MM.1S (cell line): ENCODE data around the gene MLKL.

Source experiments
- DNase-seq: peaks from one replicate; pipeline ENCODE4 v3.0.0-alpha.2; 2015
- H2AFZ ChIP-seq: fragments of 300-600 bp; sonication (generic); 2 replicates; pipeline ENCODE4 v1.6.0; 2016; ENCODE audit warnings: antibody characterized with exemption, low read length
- H3F3A ChIP-seq: fragments of 300-600 bp; sonication (generic); 2 replicates; pipeline ENCODE4 v1.6.1; 2016; ENCODE audit warnings: mild to moderate bottlenecking, antibody characterized with exemption, low read length, moderate library complexity, mixed read lengths; ENCODE audit not compliant: insufficient read depth
- H3K27ac ChIP-seq: fragments of 300-600 bp; sonication (generic); 2 replicates; pipeline ENCODE4 v1.5.1; 2016; ENCODE audit warnings: mild to moderate bottlenecking, low read length
- H3K27me3 ChIP-seq: fragments of 300-600 bp; sonication (generic); replicated peaks from 2 replicates; pipeline ENCODE4 v1.6.0; 2016; ENCODE audit warnings: low read length; ENCODE audit not compliant: insufficient read depth
- H3K36me3 ChIP-seq: fragments of 300-600 bp; sonication (generic); replicated peaks from 2 replicates; pipeline ENCODE4 v1.6.1; 2016; ENCODE audit warnings: mild to moderate bottlenecking, low read length, mixed read lengths; ENCODE audit not compliant: insufficient read depth
- H3K4me1 ChIP-seq: fragments of 300-600 bp; sonication (generic); 2 replicates; pipeline ENCODE4 v1.6.1; 2016; ENCODE audit warnings: low read length, mixed read lengths
- H3K4me2 ChIP-seq: fragments of 300-600 bp; sonication (generic); 2 replicates; pipeline ENCODE4 v1.6.0; 2016; ENCODE audit warnings: low read depth, low read length
- H3K4me3 ChIP-seq: fragments of 300-600 bp; sonication (generic); 2 replicates; pipeline ENCODE4 v1.5.1; 2016; ENCODE audit warnings: low read length, mixed read lengths
- H3K79me2 ChIP-seq: fragments of 300-600 bp; sonication (generic); 2 replicates; pipeline ENCODE4 v1.6.1; 2016; ENCODE audit warnings: mixed run types, low read length, mixed read lengths
- H3K9ac ChIP-seq: fragments of 300-600 bp; sonication (generic); 2 replicates; pipeline ENCODE4 v1.6.1; 2016; ENCODE audit warnings: low read length, mixed read lengths
- H3K9me2 ChIP-seq: fragments of 300-600 bp; sonication (generic); replicated peaks from 2 replicates; pipeline ENCODE4 v1.6.1; 2016; ENCODE audit warnings: mild to moderate bottlenecking, low read length, mixed read lengths; ENCODE audit not compliant: insufficient read depth
- H3K9me3 ChIP-seq: fragments of 300-600 bp; sonication (generic); replicated peaks from 2 replicates; pipeline ENCODE4 v1.6.1; 2016; ENCODE audit warnings: mild to moderate bottlenecking, low read length, mixed read lengths; ENCODE audit not compliant: insufficient read depth
- H4K20me1 ChIP-seq: fragments of 300-600 bp; sonication (generic); 2 replicates; pipeline ENCODE4 v1.6.1; 2016; ENCODE audit warnings: mild to moderate bottlenecking, low read length, moderate library complexity, mixed read lengths; ENCODE audit not compliant: insufficient read depth
- CTCF ChIP-seq: fragments of 300-600 bp; sonication (generic); IDR thresholded peaks from 2 replicates; pipeline ENCODE4 v1.5.1; 2016; ENCODE audit warnings: antibody characterized with exemption, low read length, mixed read lengths
- EZH2 ChIP-seq: fragments of 300-600 bp; sonication (generic); optimal IDR thresholded peaks from 2 replicates; pipeline ENCODE3; 2017; ENCODE audit warnings: low read depth, mild to moderate bottlenecking, antibody characterized with exemption, low read length, mixed read lengths
- EZH2phosphoT487 ChIP-seq: fragments of 300-600 bp; sonication (generic); IDR thresholded peaks from 2 replicates; pipeline ENCODE4 v1.6.1; 2018; ENCODE audit warnings: antibody characterized with exemption, low read length

Gene MLKL

GRCh38 chr16:74742051-74742481 lies 41.4 kb upstream of the MLKL start:
- H3K36me3 ChIP-seq: no peaks in the 10 kb centered on the region
- H3K4me1 ChIP-seq: no peaks in the 10 kb centered on the region
- no peaks in the 10 kb centered on the region for H4K20me1 ChIP-seq
- H3K4me3 ChIP-seq: no peak overlapping the region
- no peak overlapping the region for H3K9ac ChIP-seq
- no peaks in the 10 kb centered on the region for H3K27me3 ChIP-seq
- no peak overlapping the region for H3K27ac ChIP-seq
- no peak overlapping the region for H2AFZ ChIP-seq
- H3K4me2 ChIP-seq: no peak overlapping the region
- no peaks in the 10 kb centered on the region for H3K9me2 ChIP-seq
- no peak for DNase-seq
- no peaks in the 10 kb centered on the region for H3K79me2 ChIP-seq
- TF ChIP-seq EZH2: no peak
- TF ChIP-seq CTCF: no peak
- no peak for TF ChIP-seq EZH2phosphoT487
- no peaks in the 10 kb centered on the region for H3K9me3 ChIP-seq
- H3F3A ChIP-seq: no peaks in the 10 kb centered on the region

- H3K4me1 ChIP-seq: no peaks in the 10 kb centered on the region
- H3K36me3 ChIP-seq: no peaks in the 10 kb centered on the region
- no peak overlapping the region for H3K9ac ChIP-seq
- H3K27ac ChIP-seq: no peak overlapping the region
- no peak for TF ChIP-seq EZH2phosphoT487
- DNase-seq: no peak
- H3K9me2 ChIP-seq: no peaks in the 10 kb centered on the region
- H3K4me3 ChIP-seq: no peak overlapping the region
- no peaks in the 10 kb centered on the region for H3K79me2 ChIP-seq
- no peaks in the 10 kb centered on the region for H3K27me3 ChIP-seq
- H4K20me1 ChIP-seq: no peaks in the 10 kb centered on the region
- H3K4me2 ChIP-seq: no peak overlapping the region
- no peaks in the 10 kb centered on the region for H3F3A ChIP-seq
- no peaks in the 10 kb centered on the region for H3K9me3 ChIP-seq
- no peak overlapping the region for H2AFZ ChIP-seq
Observed at GRCh38 chr16:74740795-74741304, 40.2 kb upstream of the MLKL start.

- no peaks in the 10 kb centered on the region for H4K20me1 ChIP-seq
- no peak overlapping the region for H3K4me2 ChIP-seq
- H3K9ac ChIP-seq: no peak overlapping the region
- H3K4me1 ChIP-seq: no peaks in the 10 kb centered on the region
- no peaks in the 10 kb centered on the region for H3K9me2 ChIP-seq
- H3K36me3 ChIP-seq: no peaks in the 10 kb centered on the region
- H3K4me3 ChIP-seq: no peak overlapping the region
- no peak for DNase-seq
- H3K9me3 ChIP-seq: no peaks in the 10 kb centered on the region
- no peaks in the 10 kb centered on the region for H3K79me2 ChIP-seq
- no peak overlapping the region for H2AFZ ChIP-seq
- H3F3A ChIP-seq: no peaks in the 10 kb centered on the region
- TF ChIP-seq EZH2 (no peak), CTCF (no peak), EZH2phosphoT487 (no peak)
- no peaks in the 10 kb centered on the region for H3K27me3 ChIP-seq
- no peak overlapping the region for H3K27ac ChIP-seq
Observed at GRCh38 chr16:74739275-74739674, 38.6 kb upstream of the MLKL start.

GRCh38 chr16:74738816-74739215 lies 38.2 kb upstream of the MLKL start:
- H3K27ac ChIP-seq: no peak overlapping the region
- no peak overlapping the region for H3K4me3 ChIP-seq
- no peak overlapping the region for H2AFZ ChIP-seq
- no peaks in the 10 kb centered on the region for H3K79me2 ChIP-seq
- no peak overlapping the region for H3K9ac ChIP-seq
- no peaks in the 10 kb centered on the region for H3K9me2 ChIP-seq
- TF ChIP-seq EZH2phosphoT487 (no peak), EZH2 (no peak), CTCF (no peak)
- DNase-seq: no peak
- H3K4me1 ChIP-seq: no peaks in the 10 kb centered on the region
- H3K36me3 ChIP-seq: no peaks in the 10 kb centered on the region
- no peak overlapping the region for H3K4me2 ChIP-seq
- H3F3A ChIP-seq: no peaks in the 10 kb centered on the region
- no peaks in the 10 kb centered on the region for H4K20me1 ChIP-seq
- no peaks in the 10 kb centered on the region for H3K9me3 ChIP-seq
- no peaks in the 10 kb centered on the region for H3K27me3 ChIP-seq
